HTR-8/SVneo (cell line): ENCODE results near the gene TSHZ1.
"Not testable (repeated sequence)": the region's sequence is repeated elsewhere in the genome, so short reads cannot be mapped to it uniquely, and the experiment has no call there.

ENCODE experiments used
- DNase-seq: peaks from one replicate; pipeline ENCODE4 v3.0.0; 2011; ENCODE audit warnings: low spot score, mixed read lengths; ENCODE audit not compliant: insufficient read length
- FAIRE-seq: peaks from 2 replicates; lab custom pipeline; 2011; peaks lifted over from hg19 to GRCh38; lab: Jason Lieb, UNC

TSHZ1 gene

DNA sequence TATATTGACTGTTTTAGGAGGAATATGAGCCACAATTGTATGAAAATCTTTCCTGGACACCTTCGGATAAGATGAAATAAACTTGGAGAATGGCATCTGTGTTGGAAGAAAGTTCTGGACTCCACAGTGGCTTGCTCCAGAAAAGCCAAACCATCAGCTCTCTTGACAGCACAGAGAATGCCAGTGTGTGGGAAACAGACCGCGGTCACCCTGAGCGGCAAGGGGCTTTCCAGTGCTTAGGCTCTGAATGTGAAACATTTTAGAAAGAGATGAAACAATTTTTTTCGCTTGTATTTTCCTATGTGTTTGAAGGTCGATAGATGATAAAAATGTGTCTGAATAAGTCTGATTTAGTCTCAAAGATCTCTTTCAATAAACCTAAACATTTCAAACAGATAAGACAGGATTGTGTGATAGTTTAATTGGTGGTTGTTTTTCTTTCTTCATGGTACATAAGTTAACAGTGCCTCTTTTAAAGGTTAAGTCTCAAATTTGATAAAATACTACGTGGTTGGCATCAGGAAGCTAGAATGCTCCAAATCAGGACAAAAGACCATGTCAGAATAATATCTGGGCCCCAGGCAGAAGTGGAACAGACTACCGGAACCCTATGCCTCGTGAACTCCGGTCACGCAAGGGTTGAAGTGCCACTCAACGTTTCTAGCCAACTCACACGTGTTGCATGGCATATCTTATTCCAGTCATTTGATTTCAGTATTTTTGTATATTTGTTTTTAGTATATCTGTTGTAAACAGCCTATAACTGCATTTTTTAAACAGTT is 30.6 kb upstream of the TSHZ1 start:
- no peak for DNase-seq
- FAIRE-seq = no peak

GRCh38 chr18:75183524-75183923 is 27.1 kb upstream of the TSHZ1 start:
- DNase-seq (no peak), FAIRE-seq (no peak)

DNA sequence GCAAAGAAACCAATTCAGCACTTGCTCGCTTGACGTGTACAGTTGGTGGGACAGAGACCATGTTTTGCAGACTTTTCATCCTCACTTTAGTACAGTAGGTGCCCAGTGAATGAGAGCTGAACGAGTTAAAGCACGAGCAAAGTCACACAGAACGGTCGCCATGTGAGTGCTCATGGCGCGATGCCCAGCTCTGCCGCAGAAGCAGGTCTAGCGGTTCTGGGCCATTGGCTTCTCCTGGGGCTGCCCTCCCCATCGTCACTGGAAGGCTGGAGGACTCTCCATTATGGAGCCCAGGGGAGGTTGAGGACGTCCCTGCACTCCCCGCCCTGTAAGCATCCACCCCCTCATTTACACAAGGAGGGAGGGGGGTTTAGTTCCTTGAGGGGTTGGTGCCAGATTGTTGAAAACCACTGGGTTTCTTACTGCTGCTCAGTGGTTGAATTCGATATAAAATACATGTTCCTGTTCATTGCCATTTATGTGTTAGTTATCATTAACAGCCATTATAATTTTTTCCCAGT is 26.6 kb upstream of the TSHZ1 start:
- DNase-seq (no peak), FAIRE-seq (no peak)

GRCh38 chr18:75185460-75185859 is 25.1 kb upstream of the TSHZ1 start:
- DNase-seq = no peak
- FAIRE-seq = no peak

DNA sequence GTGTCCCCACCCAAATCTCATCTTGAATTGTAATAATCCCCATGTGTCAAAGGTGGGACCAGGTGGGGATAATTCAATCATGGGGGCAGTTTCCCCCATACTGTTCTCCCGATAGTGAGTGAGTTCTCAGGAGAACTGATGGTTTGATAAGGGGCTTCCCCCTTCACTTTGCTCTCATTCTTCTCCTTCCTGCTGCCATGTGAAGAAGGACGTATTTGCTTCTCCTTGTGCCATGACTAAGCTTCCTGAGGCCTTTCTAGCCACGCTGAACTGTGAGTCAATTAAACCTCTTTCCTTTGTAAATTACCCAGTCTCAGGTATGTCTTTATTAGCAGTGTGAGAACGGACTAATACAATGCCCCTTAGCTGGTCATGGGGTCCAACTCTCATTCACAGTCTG is 22.9 kb upstream of the TSHZ1 start:
- not testable (repeated sequence) for FAIRE-seq, DNase-seq

- DNase-seq = no peak
- no peak for FAIRE-seq
These were observed 20.9 kb upstream of the TSHZ1 start for GRCh38 chr18:75189696-75190095.

- DNase-seq (no peak), FAIRE-seq (no peak)
These were observed 17.7 kb upstream of the TSHZ1 start for GRCh38 chr18:75192899-75193298.

DNA sequence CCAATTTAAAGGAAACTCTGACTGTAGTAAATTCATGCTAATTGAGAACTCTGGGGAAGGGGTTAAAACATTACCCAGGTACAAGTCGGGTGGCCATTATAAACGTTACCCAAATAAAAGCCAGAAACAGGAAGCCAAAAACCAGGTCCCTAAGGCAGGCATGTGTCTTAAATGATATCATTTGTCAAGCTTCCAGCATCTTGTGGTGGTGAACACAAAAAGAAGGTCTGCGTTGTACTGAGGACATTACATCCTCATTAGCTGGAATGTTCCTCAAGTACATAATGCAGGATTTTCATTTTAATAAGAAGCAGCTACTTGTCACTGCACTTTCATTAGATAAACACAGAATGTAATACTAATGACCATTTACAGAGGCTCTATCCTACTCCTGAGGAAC is 12.6 kb upstream of the TSHZ1 start:
- DNase-seq (no peak), FAIRE-seq (no peak)

DNA sequence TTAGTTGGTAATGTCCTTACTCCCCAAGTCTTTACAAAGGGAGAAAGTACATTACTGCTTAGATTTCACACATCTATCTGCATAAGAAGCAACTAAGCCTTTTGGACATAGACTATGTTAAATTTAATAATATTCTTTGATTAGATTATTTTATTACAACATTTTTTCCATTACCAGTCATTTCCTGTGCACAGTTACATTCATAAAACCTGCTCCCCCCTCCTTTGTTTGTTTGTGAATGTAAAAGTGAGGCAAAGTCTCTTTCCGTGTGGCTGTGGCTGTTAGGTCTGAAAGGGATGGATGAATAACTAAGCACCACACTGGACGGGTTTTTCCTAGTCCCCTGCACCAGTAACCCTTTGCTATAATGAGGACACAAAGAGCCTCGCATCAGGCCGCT is 11.3 kb upstream of the TSHZ1 start:
- FAIRE-seq (no peak), DNase-seq (no peak)

- no peak for FAIRE-seq
- no peak for DNase-seq
These were observed 10.5 kb upstream of the TSHZ1 start for GRCh38 chr18:75200071-75200470.

GRCh38 chr18:75200605-75201280 is 9.9 kb upstream of the TSHZ1 start:
- DNase-seq (no peak), FAIRE-seq (no peak)

DNA sequence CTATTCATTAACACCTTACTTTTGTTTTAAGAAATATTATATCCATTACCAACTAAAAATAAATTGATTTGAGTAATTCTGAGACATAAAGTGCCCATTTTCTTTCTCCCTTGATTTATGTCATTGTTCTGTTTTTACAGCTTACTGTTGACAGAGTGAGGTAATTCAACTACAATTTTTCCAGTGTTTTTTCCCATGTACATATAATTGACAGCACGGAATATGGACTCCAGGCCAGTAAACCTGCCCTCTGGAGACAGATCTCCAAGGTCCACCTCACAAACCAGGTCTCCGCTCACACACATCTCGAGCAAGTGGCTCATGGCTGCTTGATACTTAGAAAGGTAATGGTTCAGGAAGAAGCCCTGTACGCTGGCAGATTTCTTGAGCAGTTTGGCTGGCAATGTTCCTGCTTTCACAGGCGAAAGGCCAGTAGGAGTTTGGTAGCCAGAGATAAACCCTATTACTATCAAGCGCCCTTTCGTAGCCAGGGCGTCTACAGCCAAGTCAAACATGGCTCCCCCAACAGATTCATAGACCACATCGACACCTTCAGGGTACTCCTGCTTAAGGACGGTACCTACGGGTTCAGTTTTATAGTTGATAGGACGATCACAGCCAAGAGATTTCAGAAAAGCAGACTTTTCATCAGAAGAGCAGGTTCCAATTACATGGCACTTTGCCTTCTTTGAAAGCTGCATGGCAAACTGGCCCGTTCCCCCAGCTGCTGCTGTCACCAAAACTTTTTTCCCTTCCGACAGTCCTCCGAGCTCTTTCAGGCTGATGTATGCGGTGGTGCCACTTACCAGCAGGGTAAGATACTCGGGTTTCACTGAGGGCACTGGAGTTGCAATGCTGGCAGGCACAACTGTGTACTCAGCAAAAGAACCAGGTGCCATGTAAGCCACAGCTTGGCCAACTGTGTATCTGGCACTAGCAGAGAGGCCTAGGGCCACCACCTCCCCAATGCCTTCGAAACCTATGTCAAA is 9.0 kb upstream of the TSHZ1 start:
- FAIRE-seq = no peak
- DNase-seq = no peak

DNA sequence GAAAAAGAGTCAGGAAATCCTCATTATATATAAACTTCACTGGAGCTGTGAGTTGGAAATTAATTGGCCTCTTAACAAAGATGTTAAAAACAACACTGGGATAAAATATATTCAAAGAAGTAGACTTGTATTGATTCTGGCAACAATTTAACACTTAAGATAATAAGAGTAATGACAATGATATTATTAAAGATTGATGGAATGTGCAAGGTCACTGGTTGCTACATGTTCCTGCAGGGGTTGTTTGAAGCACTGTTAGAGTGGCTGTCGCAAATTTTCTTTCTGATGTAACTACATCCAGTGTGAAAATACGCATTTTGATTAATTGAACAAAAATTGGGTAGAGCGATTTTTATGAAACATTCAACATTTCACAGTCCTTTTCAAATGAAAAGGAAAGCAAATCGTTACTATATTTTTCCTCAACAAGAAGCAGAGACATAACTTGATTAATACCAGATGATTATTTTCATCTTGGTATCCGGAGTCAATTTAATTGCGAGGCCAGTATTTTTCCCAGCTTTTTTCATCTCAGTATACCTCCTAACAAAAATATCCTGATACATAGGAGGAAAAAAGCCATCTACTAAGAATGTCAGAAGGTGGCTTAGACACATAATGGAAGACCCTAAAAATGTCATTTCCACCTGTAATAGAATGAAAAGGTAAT is 7.8 kb upstream of the TSHZ1 start:
- FAIRE-seq (no peak), DNase-seq (no peak)

GRCh38 chr18:75203416-75204268 is 7.0 kb upstream of the TSHZ1 start:
- DNase-seq = no peak
- FAIRE-seq = no peak

DNA sequence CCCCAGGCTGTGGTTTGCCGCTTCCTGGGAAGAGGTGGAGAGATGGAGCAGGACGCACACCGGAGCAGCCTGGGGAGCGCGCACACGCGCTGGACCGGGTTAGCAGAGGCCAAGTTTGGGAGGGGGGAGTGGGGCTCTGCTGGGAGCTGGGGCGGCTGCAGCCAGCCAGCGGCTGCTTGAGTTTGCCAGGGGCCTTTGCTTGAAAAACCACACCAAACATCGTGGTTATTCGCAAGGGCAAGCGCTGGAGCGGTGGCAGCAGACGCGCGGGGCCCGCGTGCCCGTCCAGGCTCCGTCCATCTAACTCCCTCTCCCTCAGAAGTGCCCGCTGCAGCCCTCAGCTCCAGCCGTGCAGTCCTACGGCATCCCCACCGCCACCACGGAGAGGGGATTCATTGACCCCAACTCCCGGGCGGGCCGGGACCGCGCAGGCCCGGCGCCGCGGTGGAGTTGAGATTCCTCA is 6.3 kb upstream of the TSHZ1 start:
- DNase-seq (no peak), FAIRE-seq (no peak)

DNA sequence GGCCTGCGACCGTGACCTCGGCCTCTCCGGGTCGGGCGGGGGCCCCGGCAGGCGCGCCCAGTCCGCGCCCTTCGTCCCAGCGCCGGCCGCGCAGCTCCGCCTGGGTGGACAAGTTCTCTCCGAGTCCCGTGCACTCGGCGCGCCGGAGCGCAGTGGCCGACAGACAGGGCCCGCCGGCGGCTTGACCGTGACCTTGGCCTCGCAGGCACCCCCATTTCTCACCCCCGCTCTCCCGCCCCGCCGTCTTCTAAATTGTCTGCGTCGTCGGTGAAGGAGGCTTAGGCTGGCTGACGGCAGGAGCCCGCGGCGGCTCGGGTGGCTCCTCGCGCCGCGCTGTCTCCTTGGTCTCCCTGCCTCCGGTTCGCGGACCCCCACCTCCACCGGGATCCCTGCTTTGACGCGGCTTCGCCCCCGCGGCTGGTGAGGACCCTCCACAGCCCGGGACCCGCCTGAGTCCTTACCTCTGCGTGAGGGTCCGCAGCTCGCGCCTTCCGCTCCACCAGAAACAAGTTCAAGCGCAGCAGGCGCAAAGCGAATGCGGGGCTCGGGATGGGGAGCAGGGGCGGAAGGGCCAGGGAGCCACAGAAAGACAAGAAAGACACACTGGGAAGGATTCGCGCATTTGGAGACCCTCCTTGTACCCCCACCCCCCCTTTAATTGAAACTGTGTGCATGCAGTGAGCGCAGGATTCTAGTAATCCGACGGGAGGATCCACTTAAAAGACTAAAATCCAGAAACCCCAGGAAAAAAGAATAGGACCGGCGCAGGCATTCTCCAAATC is 5.7 kb upstream of the TSHZ1 start:
- FAIRE-seq (no peak), DNase-seq (no peak)

GRCh38 chr18:75205514-75206132 is 5.0 kb upstream of the TSHZ1 start:
- FAIRE-seq (no peak), DNase-seq (no peak)
